ENCODE data around the gene ADGRV1. TPM values are rescaled to one million over a fixed set of nuclear protein-coding genes. Genes with fewer than 3 reads are reported as not detected.

ADGRV1 gene
- total and polyA plus RNA-seq, 9 of the 15 experiments (the other 6 are each of a cell fraction or from before 2014, with no cell fraction given) = 21.7 to 156 (median 58.2) TPM

- Histone ChIP-seq H3K4me1 (replicated peaks in 1 of 2; ENCODE audit: control insufficient read depth in 2 of 2, insufficient read depth in 2 of 2, low read length in 2 of 2) (no peaks in the 10 kb centered on the region), H2AFZ (ENCODE audit: low read depth, low read length) (no peak overlapping the region), H3K4me3 (no peak overlapping the region), H3K4me2 (ENCODE audit: insufficient read depth, low read length) (no peak overlapping the region), H4K20me1 (replicated peaks; ENCODE audit: control insufficient read depth, insufficient read depth, low read length) (no peaks in the 10 kb centered on the region), H3K27ac (ENCODE audit: extremely low read depth, low read depth, low read length) (no peak overlapping the region), H3K27me3 (ENCODE audit: control insufficient read depth in 2 of 2, insufficient read depth in 2 of 2, low read length in 2 of 2) (no peaks in the 10 kb centered on the region), H3K9me3 (replicated peaks; ENCODE audit: control insufficient read depth, insufficient read depth, low read depth, low read length) (no peaks in the 10 kb centered on the region), H3K9ac (ENCODE audit: insufficient read depth in 1 of 2, low read depth in 2 of 2, low read length in 2 of 2) (no peak overlapping the region), H3K9me1 (ENCODE audit: control insufficient read depth, insufficient read depth, low read length) (no peaks in the 10 kb centered on the region), H3K79me2 (ENCODE audit: control insufficient read depth, insufficient read depth, low read length) (no peaks in the 10 kb centered on the region), H3K36me3 (ENCODE audit: control insufficient read depth, insufficient read depth, low read length) (peaks cover 62% of the 10 kb centered on the region)
- no TSS peak for BruUV-seq (replicated peaks)
- no peak for DNase-seq (ENCODE audit: extremely low read depth in 1 of 4, low spot score in 3 of 4)
- ChIA-PET CTCF (ENCODE audit: low intra/inter-chr PET ratio) (no interaction called here), POLR2A (no interaction called here)
- ATAC-seq = no peak
- FAIRE-seq = no peak
- in situ Hi-C loops (cut with MboI) (no loop called here), intact Hi-C loops (cut with micrococcal nuclease) (no loop called here)
- no peak for TF ChIP-seq ZNF184 (CRISPR knock-in tag; IDR thresholded peaks at IDR 0.05)
- TF ChIP-seq HNRNPLL (IDR thresholded peaks at IDR 0.05; ENCODE audit: low read depth, low read length, poor library complexity, severe bottlenecking) = no peak
- no peak for TF ChIP-seq PURB (CRISPR knock-in tag; IDR thresholded peaks at IDR 0.05; ENCODE audit: low read depth)
- TF ChIP-seq CXXC5 (CRISPR knock-in tag; IDR thresholded peaks at IDR 0.05) = no peak
- no peak for TF ChIP-seq ZNF407 (IDR thresholded peaks at IDR 0.05; ENCODE audit: low read depth)
- TF ChIP-seq CREB3 (tag; conservative IDR thresholded peaks at IDR 0.05; ENCODE audit: low read depth) = no peak
- no peak for TF ChIP-seq FOSL1 (tag; conservative IDR thresholded peaks at IDR 0.05)
- no peak for TF ChIP-seq ZNF655 (CRISPR knock-in tag; IDR thresholded peaks at IDR 0.05)
- TF ChIP-seq ZNF395 (CRISPR knock-in tag; IDR thresholded peaks at IDR 0.05) = no peak
- TF ChIP-seq ZNF584 (CRISPR knock-in tag; IDR thresholded peaks at IDR 0.05; ENCODE audit: low read depth) = no peak
- peak; percentile 56 for TF ChIP-seq ZNF316 (IDR thresholded peaks at IDR 0.05)
Observed at GRCh38 chr5:90718387-90718786, 159.8 kb downstream of the ADGRV1 start.

Data from K562 (cell line).